Loucy (cell line): ENCODE data around the gene HOXD4.

Experiments used
- H2AFZ ChIP-seq: fragments of 200-600 bp; sonication (generic); 2 replicates; pipeline ENCODE4 v1.6.0; 2016; ENCODE audit warnings: antibody characterized with exemption, mild to moderate bottlenecking, low read length, moderate library complexity
- H3F3A ChIP-seq: fragments of 200-600 bp; 2 replicates; pipeline ENCODE4 v1.6.0; 2016; ENCODE audit warnings: antibody characterized with exemption, low read depth, mild to moderate bottlenecking
- H3K27me3 ChIP-seq: fragments of 200-600 bp; sonication (generic); 2 replicates; pipeline ENCODE4 v1.6.1; 2014; ENCODE audit warnings: low read length, mild to moderate bottlenecking; ENCODE audit not compliant: insufficient read depth, poor library complexity, severe bottlenecking
- H3K36me3 ChIP-seq: fragments of 200-600 bp; sonication (generic); 2 replicates; pipeline ENCODE4 v1.6.1; 2016; ENCODE audit warnings: low read length; ENCODE audit not compliant: insufficient read depth
- H3K4me1 ChIP-seq: fragments of 200-600 bp; sonication (generic); 2 replicates; pipeline ENCODE4 v1.5.1; 2014; ENCODE audit warnings: low read length, mild to moderate bottlenecking; ENCODE audit not compliant: insufficient read depth, poor library complexity, severe bottlenecking
- H3K4me2 ChIP-seq: fragments of 200-600 bp; sonication (generic); 2 replicates; pipeline ENCODE4 v1.6.0; 2014; ENCODE audit warnings: antibody characterized with exemption, low read length, low read depth, mild to moderate bottlenecking; ENCODE audit not compliant: poor library complexity, severe bottlenecking
- H3K4me3 ChIP-seq: fragments of 200-600 bp; sonication (generic); 2 replicates; pipeline ENCODE4 v1.5.1; 2014; ENCODE audit warnings: low read length, mild to moderate bottlenecking, mixed read lengths; ENCODE audit not compliant: poor library complexity, severe bottlenecking
- H3K79me2 ChIP-seq: fragments of 200-600 bp; sonication (generic); 2 replicates; pipeline ENCODE4 v1.6.1; 2014; ENCODE audit warnings: low read length; ENCODE audit not compliant: insufficient read depth
- H3K9ac ChIP-seq: fragments of 200-600 bp; sonication (generic); 2 replicates; pipeline ENCODE4 v1.6.0; 2014; ENCODE audit warnings: mild to moderate bottlenecking, low read depth, low read length, moderate library complexity; ENCODE audit not compliant: poor library complexity, severe bottlenecking
- H3K9me2 ChIP-seq: fragments of 200-600 bp; sonication (generic); replicated peaks from 2 replicates; pipeline ENCODE4 v1.6.1; 2016; ENCODE audit warnings: low read depth, low read length, mixed read lengths
- H3K9me3 ChIP-seq: fragments of 200-600 bp; sonication (generic); 2 replicates; pipeline ENCODE4 v1.6.1; 2014; ENCODE audit warnings: mild to moderate bottlenecking, antibody characterized with exemption, low read length, low read depth; ENCODE audit not compliant: insufficient read depth
- H4K20me1 ChIP-seq: fragments of 200-600 bp; sonication (generic); 2 replicates; pipeline ENCODE4 v1.6.0; 2014; ENCODE audit warnings: antibody characterized with exemption, low read length, mild to moderate bottlenecking; ENCODE audit not compliant: insufficient read depth, poor library complexity, severe bottlenecking
- CTCF ChIP-seq: fragments of 200-600 bp; sonication (generic); conservative IDR thresholded peaks from 2 replicates; pipeline ENCODE4 v1.5.1; 2014; ENCODE audit warnings: mild to moderate bottlenecking, antibody characterized with exemption, low read length
- EZH2phosphoT487 ChIP-seq: fragments of 200-600 bp; IDR thresholded peaks from 2 replicates; pipeline ENCODE4 v1.6.1; 2018; ENCODE audit warnings: antibody characterized with exemption, mild to moderate bottlenecking, moderate library complexity, borderline replicate concordance

The HOXD4 gene

DNA sequence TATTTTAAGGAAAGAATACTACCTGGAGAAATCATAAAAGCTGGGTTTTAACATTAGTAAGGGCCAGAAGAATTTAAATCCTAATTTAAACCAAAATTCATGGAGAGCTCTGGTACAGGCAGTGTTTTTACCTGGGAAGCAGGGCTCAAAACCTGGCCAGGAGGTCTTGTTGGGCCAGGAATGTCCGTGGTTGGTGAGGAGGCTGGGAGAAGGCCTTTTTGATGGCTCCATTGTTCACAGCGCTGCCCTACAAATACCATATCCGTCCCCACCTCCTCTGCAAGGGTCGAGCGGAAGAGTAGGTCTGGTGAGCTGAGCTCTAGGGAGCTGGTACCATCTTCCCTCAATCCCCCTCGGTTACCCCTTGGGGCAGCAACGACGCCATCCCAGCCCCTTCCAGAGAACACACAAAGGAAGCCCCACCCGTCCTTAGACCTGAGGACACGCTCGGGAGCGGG, 26.3 kb downstream of the HOXD4 start:
- Histone ChIP-seq H3K9me2 (no peaks in the 10 kb centered on the region), H3K4me1 (no peaks in the 10 kb centered on the region), H3K36me3 (no peaks in the 10 kb centered on the region), H3K9ac (no peak overlapping the region), H3K4me3 (no peak overlapping the region), H3K9me3 (no peaks in the 10 kb centered on the region), H3K27me3 (peaks cover 6% of the 10 kb centered on the region), H3K4me2 (no peak overlapping the region), H2AFZ (no peak overlapping the region), H3F3A (no peaks in the 10 kb centered on the region), H3K79me2 (no peaks in the 10 kb centered on the region), H4K20me1 (no peaks in the 10 kb centered on the region)
- TF ChIP-seq CTCF, result no peak
- no peak for TF ChIP-seq EZH2phosphoT487

- no peak overlapping the region for H2AFZ ChIP-seq
- H3K4me3 ChIP-seq, result no peak overlapping the region
- no peaks in the 10 kb centered on the region for H3K9me2 ChIP-seq
- H4K20me1 ChIP-seq, result no peaks in the 10 kb centered on the region
- no peak overlapping the region for H3K4me2 ChIP-seq
- no peak overlapping the region for H3K9ac ChIP-seq
- no peaks in the 10 kb centered on the region for H3K4me1 ChIP-seq
- TF ChIP-seq CTCF (no peak), EZH2phosphoT487 (no peak)
- H3K79me2 ChIP-seq, result no peaks in the 10 kb centered on the region
- no peaks in the 10 kb centered on the region for H3K9me3 ChIP-seq
- H3K36me3 ChIP-seq, result no peaks in the 10 kb centered on the region
- peaks cover under 1% of the 10 kb centered on the region for H3K27me3 ChIP-seq
- H3F3A ChIP-seq, result no peaks in the 10 kb centered on the region
These were observed 26.8 kb downstream of the HOXD4 start for GRCh38 chr2:176178038-176178756.

GRCh38 chr2:176178757-176179295, 27.5 kb downstream of the HOXD4 start:
- H3K36me3 ChIP-seq, result no peaks in the 10 kb centered on the region
- no peak for TF ChIP-seq CTCF
- TF ChIP-seq EZH2phosphoT487, result no peak
- no peaks in the 10 kb centered on the region for H3K4me1 ChIP-seq
- H3K9me2 ChIP-seq, result no peaks in the 10 kb centered on the region
- no peaks in the 10 kb centered on the region for H3K9me3 ChIP-seq
- H3K9ac ChIP-seq, result no peak overlapping the region
- H3K27me3 ChIP-seq, result no peaks in the 10 kb centered on the region
- no peak overlapping the region for H2AFZ ChIP-seq
- no peak overlapping the region for H3K4me3 ChIP-seq
- no peaks in the 10 kb centered on the region for H3F3A ChIP-seq
- H3K4me2 ChIP-seq, result no peak overlapping the region
- H4K20me1 ChIP-seq, result no peaks in the 10 kb centered on the region
- no peaks in the 10 kb centered on the region for H3K79me2 ChIP-seq
